Upper lobe of left lung (tissue), 6 donors: ENCODE measurements around the gene MKLN1. TPM values are rescaled to one million over a fixed set of nuclear protein-coding genes. Genes with fewer than 3 reads are reported as not detected.

Experiments
- ATAC-seq, 2 donors: fragments of 200-7000 bp; cut with Tn5 transposase; one replicate each; pipeline ENCODE4 v1.9.1; 2022; ENCODE audit warnings: mild to moderate bottlenecking in 2 of 2, moderate library complexity in 2 of 2; ENCODE audit not compliant: low FRiP score in 2 of 2
- DNase-seq, 2 donors: peaks; one replicate each; pipeline ENCODE4 v3.0.0-alpha.2; 2019 to 2020
- H3K27ac ChIP-seq, 4 donors: fragments of 200-600 bp; sonication (generic); one replicate each; pipeline ENCODE4 v1.5.1; 2016 to 2019
- H3K27me3 ChIP-seq, 4 donors: fragments of 200-600 bp; sonication (generic); one replicate each; pipeline ENCODE4 v1.5.1; 2017 to 2019
- H3K36me3 ChIP-seq, 4 donors: fragments of 200-600 bp; sonication (generic); one replicate each; pipeline ENCODE4 v1.5.1; 2016 to 2019
- H3K4me1 ChIP-seq, 4 donors: fragments of 200-600 bp; sonication (generic); one replicate each; pipeline ENCODE4 v1.5.1; 2018 to 2019
- H3K4me3 ChIP-seq, 4 donors: fragments of 200-600 bp; sonication (generic); one replicate each; pipeline ENCODE4 v1.5.1; 2017 to 2019; ENCODE audit warnings: mild to moderate bottlenecking in 2 of 4, moderate library complexity in 1 of 4
- H3K9me3 ChIP-seq, 4 donors: fragments of 200-600 bp; sonication (generic); one replicate each; pipeline ENCODE4 v1.5.1; 2018 to 2019
- EP300 ChIP-seq, 4 donors: sonication (generic); formaldehyde crosslinking; IDR thresholded peaks; one replicate each; pipeline ENCODE4 v1.5.1; 2017; ENCODE audit warnings: antibody characterized with exemption in 4 of 4, control low read depth in 2 of 4
- POLR2A ChIP-seq, 4 donors: fragments of 450-650 bp; IDR thresholded peaks; one replicate each; pipeline ENCODE4 v1.5.1; 2016 to 2017; ENCODE audit warnings: antibody characterized with exemption in 4 of 4, mild to moderate bottlenecking in 2 of 4
- POLR2AphosphoS5 ChIP-seq, 2 donors: sonication (generic); formaldehyde crosslinking; IDR thresholded peaks; one replicate each; pipeline ENCODE4 v1.5.1; 2017; ENCODE audit warnings: antibody characterized with exemption in 2 of 2
- WGBS, 2 donors: methylation state at CpG; one replicate each; pipeline ENCODE4 v1.1.5; 2017 to 2018; 5-methylcytosine and 5-hydroxymethylcytosine counted together
- total RNA-seq, 6 donors: library from RNA; depleted of rRNA in 4 of 6; stranded (reverse); fragments of >200 nt in 4 of 6; gene quantifications; one replicate each; pipeline versions ENCODE4 v1.1.0 to v1.2.1, GENCODE V29; 2016 to 2021
- TF ChIP-seq, protein P1 (sequence below), 6 experiments: fragments of 450-650 bp in 4 of 6; fragments of 200-600 bp in 2 of 6; sonication (generic) in 2 of 6; IDR thresholded peaks; one replicate each; pipeline ENCODE4 v1.5.1; 2016 to 2019; ENCODE audit warnings: antibody characterized with exemption in 6 of 6
- donor health status: DM: no; HTN: no; CAD: no; lungs with moderate emphysema.
- donor health status: DM: no; HTN: yes; CAD: no; lungs with severe emphysema.

The MKLN1 gene
- total RNA-seq, 6 donors from 2014 or later: 36.7 to 105 (median 44.5) TPM

DNA sequence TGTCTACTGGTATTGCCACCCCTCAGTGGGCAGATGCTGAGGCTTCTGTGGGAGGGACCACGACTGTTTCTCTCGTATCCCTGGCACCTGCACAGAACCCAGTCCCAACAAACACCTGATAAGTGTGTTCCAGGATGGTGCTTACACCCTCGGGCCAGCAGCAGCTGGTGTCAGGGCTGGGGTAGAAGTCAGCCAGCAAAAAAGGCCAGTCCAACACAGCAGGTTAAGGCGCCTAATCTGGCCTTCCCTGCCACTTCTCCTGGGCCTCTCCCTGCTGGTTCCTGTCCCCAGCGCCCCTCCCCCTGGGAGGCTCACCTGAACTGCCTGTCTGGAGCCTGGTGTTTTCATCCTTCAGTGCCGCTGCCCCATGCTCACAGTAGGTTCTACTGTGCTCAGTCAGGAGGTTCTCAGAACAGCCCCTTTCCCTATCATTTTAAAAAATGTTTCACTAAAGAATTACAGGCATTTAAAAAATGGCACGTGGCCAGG is 208.7 kb downstream of the MKLN1 start:
- ATAC-seq (no peak), DNase-seq (no peak)
- Histone ChIP-seq H3K27me3 (no peaks in the 10 kb centered on the region), H3K4me3 (no peak overlapping the region), H3K27ac (peak overlapping the region in 3 of 4 donors; percentile 7 to 40 (median 19)), H3K36me3 (no peaks in the 10 kb centered on the region), H3K4me1 (peaks cover 33 to 52% (median 43%) of the 10 kb centered on the region in 4 donors), H3K9me3 (no peaks in the 10 kb centered on the region)
- no peak for TF ChIP-seq POLR2A (IDR thresholded peaks at IDR 0.05)
- TF ChIP-seq, protein P1, sequence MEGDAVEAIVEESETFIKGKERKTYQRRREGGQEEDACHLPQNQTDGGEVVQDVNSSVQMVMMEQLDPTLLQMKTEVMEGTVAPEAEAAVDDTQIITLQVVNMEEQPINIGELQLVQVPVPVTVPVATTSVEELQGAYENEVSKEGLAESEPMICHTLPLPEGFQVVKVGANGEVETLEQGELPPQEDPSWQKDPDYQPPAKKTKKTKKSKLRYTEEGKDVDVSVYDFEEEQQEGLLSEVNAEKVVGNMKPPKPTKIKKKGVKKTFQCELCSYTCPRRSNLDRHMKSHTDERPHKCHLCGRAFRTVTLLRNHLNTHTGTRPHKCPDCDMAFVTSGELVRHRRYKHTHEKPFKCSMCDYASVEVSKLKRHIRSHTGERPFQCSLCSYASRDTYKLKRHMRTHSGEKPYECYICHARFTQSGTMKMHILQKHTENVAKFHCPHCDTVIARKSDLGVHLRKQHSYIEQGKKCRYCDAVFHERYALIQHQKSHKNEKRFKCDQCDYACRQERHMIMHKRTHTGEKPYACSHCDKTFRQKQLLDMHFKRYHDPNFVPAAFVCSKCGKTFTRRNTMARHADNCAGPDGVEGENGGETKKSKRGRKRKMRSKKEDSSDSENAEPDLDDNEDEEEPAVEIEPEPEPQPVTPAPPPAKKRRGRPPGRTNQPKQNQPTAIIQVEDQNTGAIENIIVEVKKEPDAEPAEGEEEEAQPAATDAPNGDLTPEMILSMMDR (IDR thresholded peaks at IDR 0.05): no peak
- TF ChIP-seq EP300 (IDR thresholded peaks at IDR 0.05): no peak
- no peak for TF ChIP-seq POLR2AphosphoS5 (IDR thresholded peaks at IDR 0.05)
- WGBS, 2 donors: 73 to 83% methylated on average over 5 to 7 of the region's 7 CpGs

- no peak for ATAC-seq
- Histone ChIP-seq H3K4me3 (no peak overlapping the region), H3K4me1 (peaks cover 36 to 59% (median 46%) of the 10 kb centered on the region in 4 donors), H3K36me3 (no peaks in the 10 kb centered on the region), H3K27me3 (no peaks in the 10 kb centered on the region), H3K9me3 (no peaks in the 10 kb centered on the region), H3K27ac (peak overlapping the region; percentile 40 to 85 (median 76))
- DNase-seq: no peak
- 72 to 90% methylated on average over 11 to 12 of the region's 12 CpGs for WGBS, 2 donors
- TF ChIP-seq POLR2AphosphoS5 (IDR thresholded peaks at IDR 0.05): no peak
- TF ChIP-seq, protein P1 (IDR thresholded peaks at IDR 0.05): no peak
- TF ChIP-seq POLR2A (IDR thresholded peaks at IDR 0.05): no peak
- TF ChIP-seq EP300 (IDR thresholded peaks at IDR 0.05): no peak
These were observed 209.9 kb downstream of the MKLN1 start for GRCh38 chr7:131537571-131537978.

DNA sequence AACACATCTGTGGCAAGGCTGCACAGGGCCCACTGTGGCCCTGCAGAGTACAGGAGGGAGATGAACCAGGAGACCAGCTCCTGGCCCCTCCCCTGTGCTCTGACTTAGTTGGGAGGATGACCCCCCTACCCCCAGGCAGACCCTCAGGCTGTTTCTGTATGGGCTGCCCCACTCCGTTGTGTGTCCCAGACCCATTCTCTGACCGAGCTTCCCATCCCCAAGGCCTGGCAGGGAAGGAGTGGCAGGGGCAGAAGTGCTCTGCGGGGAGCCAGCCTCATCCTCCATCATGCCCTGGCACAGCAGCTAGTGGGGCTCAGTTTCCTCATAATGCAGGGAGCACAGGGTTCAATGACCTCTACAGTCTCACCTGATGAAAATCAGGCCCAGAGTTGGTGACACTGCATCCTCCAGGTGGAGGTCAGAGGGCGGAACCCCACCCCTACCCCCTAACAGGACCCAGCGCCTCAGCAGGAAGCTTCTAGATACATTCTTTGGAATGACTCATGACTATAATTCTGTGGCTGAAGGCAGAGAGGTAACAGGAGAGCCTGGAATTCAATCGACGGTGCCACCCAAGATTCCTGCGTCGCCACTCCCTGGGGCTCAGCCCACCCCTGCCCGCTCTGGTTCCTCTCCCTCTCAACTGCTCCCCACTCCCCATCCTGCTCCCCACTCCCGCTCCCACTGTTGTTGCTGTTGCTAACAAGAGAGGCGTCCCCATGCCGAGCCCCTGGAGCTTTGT is 210.6 kb downstream of the MKLN1 start:
- peak overlapping the region; percentile 40 to 85 (median 76) for H3K27ac ChIP-seq
- peaks cover 39 to 53% (median 49%) of the 10 kb centered on the region in 4 donors for H3K4me1 ChIP-seq
- ATAC-seq: no peak

GRCh38 chr7:131538813-131539179 is 211.1 kb downstream of the MKLN1 start:
- WGBS, 2 donors: 68 to 72% methylated on average over 3 of the region's 7 CpGs
- TF ChIP-seq POLR2AphosphoS5 (IDR thresholded peaks at IDR 0.05): no peak
- TF ChIP-seq EP300 (IDR thresholded peaks at IDR 0.05): no peak
- TF ChIP-seq, protein P1 (IDR thresholded peaks at IDR 0.05): no peak
- TF ChIP-seq POLR2A (IDR thresholded peaks at IDR 0.05): no peak

More for the DNA sequence above, 210.6 kb downstream of the MKLN1 start:
- H3K9me3 ChIP-seq: no peaks in the 10 kb centered on the region
- no peak for TF ChIP-seq POLR2A (IDR thresholded peaks at IDR 0.05)
- TF ChIP-seq POLR2AphosphoS5 (IDR thresholded peaks at IDR 0.05): no peak
- TF ChIP-seq, protein P1 (IDR thresholded peaks at IDR 0.05): no peak
- no peak for TF ChIP-seq EP300 (IDR thresholded peaks at IDR 0.05)
- DNase-seq: no peak
- 85 to 90% methylated on average over 9 to 13 of the region's 13 CpGs for WGBS, 2 donors
- no peaks in the 10 kb centered on the region for H3K27me3 ChIP-seq
- H3K4me3 ChIP-seq: no peak overlapping the region
- no peaks in the 10 kb centered on the region for H3K36me3 ChIP-seq

More at GRCh38 chr7:131538813-131539179, 211.1 kb downstream of the MKLN1 start:
- Histone ChIP-seq H3K27me3 (no peaks in the 10 kb centered on the region), H3K9me3 (no peaks in the 10 kb centered on the region), H3K36me3 (no peaks in the 10 kb centered on the region), H3K4me1 (peaks cover 36 to 52% (median 47%) of the 10 kb centered on the region in 4 donors), H3K4me3 (no peak overlapping the region), H3K27ac (peak overlapping the region; percentile 40 to 85 (median 76))
- ATAC-seq: no peak
- DNase-seq: no peak
